ENCODE results near the gene PPP1R8. TPM values are rescaled to one million over a fixed set of nuclear protein-coding genes. Genes with fewer than 3 reads are reported as not detected.

Gene PPP1R8
- total RNA-seq, 2 donors from 2014 or later = 8.9 to 11.2 TPM

DNA sequence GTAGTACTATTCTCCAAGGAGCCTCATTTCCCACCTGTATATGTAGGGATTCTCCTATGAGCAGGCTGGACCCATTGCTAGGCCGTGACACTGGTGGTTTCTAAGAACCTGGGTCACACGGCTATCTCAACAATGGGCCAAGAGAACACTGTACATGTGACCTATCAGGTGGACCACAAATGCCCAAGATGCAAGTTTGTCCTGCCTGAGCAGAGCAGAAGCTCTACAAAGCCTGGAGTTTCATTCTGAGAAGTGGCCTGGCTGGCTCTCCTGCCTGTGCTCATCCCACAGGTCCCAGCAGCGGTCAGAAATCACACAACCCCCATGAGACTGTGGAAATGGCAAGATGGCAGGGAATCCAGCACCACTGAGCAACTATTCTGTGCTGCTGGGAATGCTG, 58.9 kb downstream of the PPP1R8 start:
- H3K27ac ChIP-seq = peak overlapping the region in 1 of 4 donors; percentile 1
- ATAC-seq (no peak), DNase-seq (no peak)
- H3K9me3 ChIP-seq = no peaks in the 10 kb centered on the region
- TF ChIP-seq, protein P1, sequence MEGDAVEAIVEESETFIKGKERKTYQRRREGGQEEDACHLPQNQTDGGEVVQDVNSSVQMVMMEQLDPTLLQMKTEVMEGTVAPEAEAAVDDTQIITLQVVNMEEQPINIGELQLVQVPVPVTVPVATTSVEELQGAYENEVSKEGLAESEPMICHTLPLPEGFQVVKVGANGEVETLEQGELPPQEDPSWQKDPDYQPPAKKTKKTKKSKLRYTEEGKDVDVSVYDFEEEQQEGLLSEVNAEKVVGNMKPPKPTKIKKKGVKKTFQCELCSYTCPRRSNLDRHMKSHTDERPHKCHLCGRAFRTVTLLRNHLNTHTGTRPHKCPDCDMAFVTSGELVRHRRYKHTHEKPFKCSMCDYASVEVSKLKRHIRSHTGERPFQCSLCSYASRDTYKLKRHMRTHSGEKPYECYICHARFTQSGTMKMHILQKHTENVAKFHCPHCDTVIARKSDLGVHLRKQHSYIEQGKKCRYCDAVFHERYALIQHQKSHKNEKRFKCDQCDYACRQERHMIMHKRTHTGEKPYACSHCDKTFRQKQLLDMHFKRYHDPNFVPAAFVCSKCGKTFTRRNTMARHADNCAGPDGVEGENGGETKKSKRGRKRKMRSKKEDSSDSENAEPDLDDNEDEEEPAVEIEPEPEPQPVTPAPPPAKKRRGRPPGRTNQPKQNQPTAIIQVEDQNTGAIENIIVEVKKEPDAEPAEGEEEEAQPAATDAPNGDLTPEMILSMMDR (IDR thresholded peaks at IDR 0.05) = no peak
- TF ChIP-seq POLR2A (IDR thresholded peaks at IDR 0.05) = no peak
- H3K36me3 ChIP-seq (replicated peaks in 1 of 2; ENCODE audit: insufficient read depth in 1 of 2, low read depth in 2 of 2) = peaks cover 9 to 22% of the 10 kb centered on the region in 2 donors
- no peaks in the 10 kb centered on the region for H3K4me1 ChIP-seq
- H3K27me3 ChIP-seq = no peaks in the 10 kb centered on the region
- intact Hi-C loops (cut with DNase I) = loop anchor here (10.0 kb wide), 1 partner anchor 55 kb away; no protein-coding TSS in a partner anchor
- 88 to 94% methylated on average over 2 to 3 of the region's 3 CpGs for WGBS, 2 donors
- H3K4me3 ChIP-seq = no peak overlapping the region

DNA sequence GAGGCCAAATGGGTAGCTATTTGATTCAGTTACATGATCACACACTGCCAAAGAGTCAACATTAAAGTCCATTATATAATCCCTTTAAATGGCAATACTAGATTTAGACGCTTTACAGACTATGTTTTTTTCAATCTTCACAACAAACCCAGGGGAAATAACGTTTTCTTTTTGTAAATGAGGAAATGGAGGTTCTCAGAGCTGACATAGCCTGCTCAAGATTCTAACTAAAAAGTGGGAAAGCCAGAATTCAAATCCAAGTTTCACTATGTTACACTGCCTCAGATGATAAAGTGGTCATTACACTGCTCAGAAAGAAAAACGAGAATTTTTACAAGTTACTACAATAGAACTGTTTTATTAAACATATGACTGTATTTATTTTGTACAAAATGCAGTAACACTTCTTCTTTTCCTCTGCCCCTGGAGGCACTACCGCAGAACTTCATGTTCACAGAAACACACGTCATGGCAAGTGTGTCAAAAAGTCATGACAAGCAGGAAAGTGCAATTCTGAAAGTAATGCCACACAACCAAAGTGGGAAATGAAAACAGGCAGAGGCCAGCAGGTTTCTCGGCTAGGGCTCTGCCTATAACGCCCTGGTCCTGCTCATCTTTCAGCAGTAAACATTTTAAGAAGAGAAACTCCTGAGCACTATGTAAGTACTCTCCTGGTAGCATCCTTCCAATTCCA, 60.8 kb downstream of the PPP1R8 start:
- TF ChIP-seq POLR2A (IDR thresholded peaks at IDR 0.05) = no peak
- TF ChIP-seq, protein P1 (IDR thresholded peaks at IDR 0.05) = no peak
- no peaks in the 10 kb centered on the region for H3K27me3 ChIP-seq
- H3K4me1 ChIP-seq = no peaks in the 10 kb centered on the region
- DNase-seq (peak in 2 of 4 donors; percentile 12 to 68), ATAC-seq (no peak)
- H3K27ac ChIP-seq = peak overlapping the region in 1 of 4 donors; percentile 63
- intact Hi-C loops (cut with DNase I) = no loop called here
- peaks cover 12 to 34% of the 10 kb centered on the region in 2 donors for H3K36me3 ChIP-seq (replicated peaks in 1 of 2; ENCODE audit: insufficient read depth in 1 of 2, low read depth in 2 of 2)
- no peaks in the 10 kb centered on the region for H3K9me3 ChIP-seq
- WGBS, 2 donors = 63 to 79% methylated on average over 7 of the region's 7 CpGs
- H3K4me3 ChIP-seq = no peak overlapping the region

DNA sequence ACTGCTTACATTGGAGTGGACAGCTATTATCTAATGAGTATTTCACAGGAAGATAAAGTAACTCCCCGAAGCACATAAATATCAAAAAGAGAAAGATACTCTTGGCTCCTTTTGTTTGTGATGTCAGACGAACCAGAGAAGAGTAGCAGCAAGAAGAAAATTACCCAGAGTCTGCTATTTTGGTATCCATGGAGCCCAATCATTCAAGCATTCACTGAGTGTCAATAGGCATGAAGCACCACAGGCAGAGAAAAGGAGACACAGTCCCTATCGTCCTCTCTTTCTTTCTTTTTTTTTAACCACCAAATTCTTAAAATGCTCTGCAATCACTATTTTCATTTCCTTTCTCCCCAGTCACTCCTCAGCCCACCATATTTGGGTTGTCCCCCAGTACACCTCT, 63.9 kb downstream of the PPP1R8 start:
- Histone ChIP-seq H3K9me3 (no peaks in the 10 kb centered on the region), H3K4me3 (no peak overlapping the region), H3K4me1 (no peaks in the 10 kb centered on the region), H3K27ac (no peak overlapping the region), H3K27me3 (no peaks in the 10 kb centered on the region), H3K36me3 (replicated peaks in 1 of 2; ENCODE audit: insufficient read depth in 1 of 2, low read depth in 2 of 2) (peaks cover 15 to 39% of the 10 kb centered on the region in 2 donors)
- ATAC-seq = no peak
- TF ChIP-seq, protein P1 (IDR thresholded peaks at IDR 0.05) = no peak
- no peak for TF ChIP-seq POLR2A (IDR thresholded peaks at IDR 0.05)
- WGBS, 2 donors = 70 to 73% methylated on average over 3 of the region's 3 CpGs
- intact Hi-C loops (cut with DNase I) = no loop called here
- no peak for DNase-seq

Small RNA genes within 50 kb of the gene (small RNA-seq; reads per million reads assigned to genes)
- gene RNU6-1245P (not detected), gene SCARNA1 (5.0 reads per million, percentile 87 among the genes with 10 or more reads in this experiment)

Other genes with a start within 250 kb of the PPP1R8 start
- gene AHDC1, start 226.6 kb upstream of the PPP1R8 start, total RNA-seq = 10 to 100 TPM; 13.5 to 14.2 TPM
- 1 to 10 TPM; 3.0 to 5.4 TPM for gene FGR, start 195.6 kb upstream of the PPP1R8 start, total RNA-seq
- gene IFI6, start 158.6 kb upstream of the PPP1R8 start, total RNA-seq = 10 to 100 TPM; 54.0 to 58.0 TPM
- gene FAM76A, start 104.8 kb upstream of the PPP1R8 start, total RNA-seq = 1 to 10 TPM; 5.4 to 7.6 TPM
- 10 to 100 TPM; 22.6 to 26.7 TPM for gene STX12, start 57.6 kb upstream of the PPP1R8 start, total RNA-seq
- gene THEMIS2, start 41.8 kb downstream of the PPP1R8 start, total RNA-seq = 10 to 100 TPM in 1 of 2 donors, 1 to 10 TPM in 1; 4.6 to 21.0 TPM
- gene RPA2, start 83.8 kb downstream of the PPP1R8 start, total RNA-seq = 10 to 100 TPM in 1 of 2 donors, 1 to 10 TPM in 1; 4.6 to 23.3 TPM
- gene SMPDL3B, start 104.2 kb downstream of the PPP1R8 start, total RNA-seq = 10 to 100 TPM; 18.8 to 28.0 TPM
- 10 to 100 TPM in 1 of 2 donors, 1 to 10 TPM in 1; 7.9 to 14.5 TPM for gene XKR8, start 129.2 kb downstream of the PPP1R8 start, total RNA-seq